Measurements from ENCODE around the gene VWC2L. TPM values are rescaled to one million over a fixed set of nuclear protein-coding genes. Genes with fewer than 3 reads are reported as not detected.

The VWC2L gene
- polyA plus RNA-seq, 2 donors = not detected

GRCh38 chr2:214484701-214485100 is 73.8 kb downstream of the VWC2L start:
- Histone ChIP-seq H3K4me3 (ENCODE audit: low read depth in 1 of 2, low read length in 2 of 2) (no peak overlapping the region), H3K36me3 (ENCODE audit: control insufficient read depth in 2 of 2, insufficient read depth in 2 of 2, low read length in 1 of 2) (no peaks in the 10 kb centered on the region), H3K4me1 (ENCODE audit: control insufficient read depth in 2 of 2, insufficient read depth in 2 of 2, low read length in 1 of 2) (no peaks in the 10 kb centered on the region), H3K27ac (ENCODE audit: low read depth in 2 of 2, low read length in 1 of 2) (no peak overlapping the region), H3K27me3 (ENCODE audit: control insufficient read depth in 1 of 2, insufficient read depth in 2 of 2, low read length in 2 of 2) (no peaks in the 10 kb centered on the region), H3K9me3 (ENCODE audit: control insufficient read depth in 2 of 2, insufficient read depth in 1 of 2, low read depth in 1 of 2, low read length in 1 of 2) (no peaks in the 10 kb centered on the region)
- 71 to 78% methylated on average over 2 of the region's 2 CpGs for WGBS, 2 donors

GRCh38 chr2:214489181-214489580 is 78.3 kb downstream of the VWC2L start:
- 74 to 75% methylated on average over 2 of the region's 2 CpGs for WGBS, 2 donors
- Histone ChIP-seq H3K9me3 (ENCODE audit: control insufficient read depth in 2 of 2, insufficient read depth in 1 of 2, low read depth in 1 of 2, low read length in 1 of 2) (no peaks in the 10 kb centered on the region), H3K27ac (ENCODE audit: low read depth in 2 of 2, low read length in 1 of 2) (no peak overlapping the region), H3K4me1 (ENCODE audit: control insufficient read depth in 2 of 2, insufficient read depth in 2 of 2, low read length in 1 of 2) (no peaks in the 10 kb centered on the region), H3K36me3 (ENCODE audit: control insufficient read depth in 2 of 2, insufficient read depth in 2 of 2, low read length in 1 of 2) (no peaks in the 10 kb centered on the region), H3K4me3 (ENCODE audit: low read depth in 1 of 2, low read length in 2 of 2) (no peak overlapping the region), H3K27me3 (ENCODE audit: control insufficient read depth in 1 of 2, insufficient read depth in 2 of 2, low read length in 2 of 2) (no peaks in the 10 kb centered on the region)

GRCh38 chr2:214489702-214490101 is 78.8 kb downstream of the VWC2L start:
- no peaks in the 10 kb centered on the region for H3K9me3 ChIP-seq (ENCODE audit: control insufficient read depth in 2 of 2, insufficient read depth in 1 of 2, low read depth in 1 of 2, low read length in 1 of 2)
- H3K36me3 ChIP-seq (ENCODE audit: control insufficient read depth in 2 of 2, insufficient read depth in 2 of 2, low read length in 1 of 2) = no peaks in the 10 kb centered on the region
- H3K27ac ChIP-seq (ENCODE audit: low read depth in 2 of 2, low read length in 1 of 2) = no peak overlapping the region
- no peaks in the 10 kb centered on the region for H3K4me1 ChIP-seq (ENCODE audit: control insufficient read depth in 2 of 2, insufficient read depth in 2 of 2, low read length in 1 of 2)
- H3K27me3 ChIP-seq (ENCODE audit: control insufficient read depth in 1 of 2, insufficient read depth in 2 of 2, low read length in 2 of 2) = no peaks in the 10 kb centered on the region
- 50 to 52% methylated on average over 2 of the region's 2 CpGs for WGBS, 2 donors
- no peak overlapping the region for H3K4me3 ChIP-seq (ENCODE audit: low read depth in 1 of 2, low read length in 2 of 2)

GRCh38 chr2:214492152-214492551 is 81.3 kb downstream of the VWC2L start:
- 42 to 63% methylated on average over 3 of the region's 3 CpGs for WGBS, 2 donors

GRCh38 chr2:214492608-214493007 is 81.8 kb downstream of the VWC2L start:
- H3K9me3 ChIP-seq (ENCODE audit: control insufficient read depth in 2 of 2, insufficient read depth in 1 of 2, low read depth in 1 of 2, low read length in 1 of 2) = no peaks in the 10 kb centered on the region
- WGBS, 2 donors = 85 to 87% methylated on average over 2 of the region's 2 CpGs
- H3K4me1 ChIP-seq (ENCODE audit: control insufficient read depth in 2 of 2, insufficient read depth in 2 of 2, low read length in 1 of 2) = no peaks in the 10 kb centered on the region
- H3K4me3 ChIP-seq (ENCODE audit: low read depth in 1 of 2, low read length in 2 of 2) = no peak overlapping the region
- H3K27ac ChIP-seq (ENCODE audit: low read depth in 2 of 2, low read length in 1 of 2) = no peak overlapping the region
- no peaks in the 10 kb centered on the region for H3K36me3 ChIP-seq (ENCODE audit: control insufficient read depth in 2 of 2, insufficient read depth in 2 of 2, low read length in 1 of 2)
- no peaks in the 10 kb centered on the region for H3K27me3 ChIP-seq (ENCODE audit: control insufficient read depth in 1 of 2, insufficient read depth in 2 of 2, low read length in 2 of 2)

More at GRCh38 chr2:214492152-214492551, 81.3 kb downstream of the VWC2L start:
- H3K4me1 ChIP-seq (ENCODE audit: control insufficient read depth in 2 of 2, insufficient read depth in 2 of 2, low read length in 1 of 2) = no peaks in the 10 kb centered on the region
- H3K27me3 ChIP-seq (ENCODE audit: control insufficient read depth in 1 of 2, insufficient read depth in 2 of 2, low read length in 2 of 2) = no peaks in the 10 kb centered on the region
- H3K4me3 ChIP-seq (ENCODE audit: low read depth in 1 of 2, low read length in 2 of 2) = no peak overlapping the region
- H3K36me3 ChIP-seq (ENCODE audit: control insufficient read depth in 2 of 2, insufficient read depth in 2 of 2, low read length in 1 of 2) = no peaks in the 10 kb centered on the region
- H3K27ac ChIP-seq (ENCODE audit: low read depth in 2 of 2, low read length in 1 of 2) = no peak overlapping the region
- H3K9me3 ChIP-seq (ENCODE audit: control insufficient read depth in 2 of 2, insufficient read depth in 1 of 2, low read depth in 1 of 2, low read length in 1 of 2) = no peaks in the 10 kb centered on the region

- Histone ChIP-seq H3K36me3 (ENCODE audit: control insufficient read depth in 2 of 2, insufficient read depth in 2 of 2, low read length in 1 of 2) (no peaks in the 10 kb centered on the region), H3K27ac (ENCODE audit: low read depth in 2 of 2, low read length in 1 of 2) (no peak overlapping the region), H3K4me3 (ENCODE audit: low read depth in 1 of 2, low read length in 2 of 2) (no peak overlapping the region), H3K9me3 (ENCODE audit: control insufficient read depth in 2 of 2, insufficient read depth in 1 of 2, low read depth in 1 of 2, low read length in 1 of 2) (no peaks in the 10 kb centered on the region), H3K27me3 (ENCODE audit: control insufficient read depth in 1 of 2, insufficient read depth in 2 of 2, low read length in 2 of 2) (no peaks in the 10 kb centered on the region), H3K4me1 (ENCODE audit: control insufficient read depth in 2 of 2, insufficient read depth in 2 of 2, low read length in 1 of 2) (no peaks in the 10 kb centered on the region)
- 63% methylated on average over 3 of the region's 3 CpGs for WGBS, 2 donors
Measured at GRCh38 chr2:214497489-214497888, 86.6 kb downstream of the VWC2L start.

- Histone ChIP-seq H3K4me3 (ENCODE audit: low read depth in 1 of 2, low read length in 2 of 2) (no peak overlapping the region), H3K36me3 (ENCODE audit: control insufficient read depth in 2 of 2, insufficient read depth in 2 of 2, low read length in 1 of 2) (no peaks in the 10 kb centered on the region), H3K27ac (ENCODE audit: low read depth in 2 of 2, low read length in 1 of 2) (no peak overlapping the region), H3K27me3 (ENCODE audit: control insufficient read depth in 1 of 2, insufficient read depth in 2 of 2, low read length in 2 of 2) (no peaks in the 10 kb centered on the region), H3K4me1 (ENCODE audit: control insufficient read depth in 2 of 2, insufficient read depth in 2 of 2, low read length in 1 of 2) (no peaks in the 10 kb centered on the region), H3K9me3 (ENCODE audit: control insufficient read depth in 2 of 2, insufficient read depth in 1 of 2, low read depth in 1 of 2, low read length in 1 of 2) (no peaks in the 10 kb centered on the region)
- WGBS, 2 donors = 75 to 77% methylated on average over 1 of the region's 1 CpG
Measured at GRCh38 chr2:214503568-214503967, 92.7 kb downstream of the VWC2L start.

GRCh38 chr2:214504599-214505376 is 93.9 kb downstream of the VWC2L start:
- no peaks in the 10 kb centered on the region for H3K4me1 ChIP-seq (ENCODE audit: control insufficient read depth in 2 of 2, insufficient read depth in 2 of 2, low read length in 1 of 2)
- no peak overlapping the region for H3K27ac ChIP-seq (ENCODE audit: low read depth in 2 of 2, low read length in 1 of 2)
- 72 to 75% methylated on average over 8 of the region's 8 CpGs for WGBS, 2 donors

GRCh38 chr2:214507032-214507431 is 96.2 kb downstream of the VWC2L start:
- Histone ChIP-seq H3K4me1 (ENCODE audit: control insufficient read depth in 2 of 2, insufficient read depth in 2 of 2, low read length in 1 of 2) (no peaks in the 10 kb centered on the region), H3K27me3 (ENCODE audit: control insufficient read depth in 1 of 2, insufficient read depth in 2 of 2, low read length in 2 of 2) (no peaks in the 10 kb centered on the region), H3K36me3 (ENCODE audit: control insufficient read depth in 2 of 2, insufficient read depth in 2 of 2, low read length in 1 of 2) (no peaks in the 10 kb centered on the region), H3K9me3 (ENCODE audit: control insufficient read depth in 2 of 2, insufficient read depth in 1 of 2, low read depth in 1 of 2, low read length in 1 of 2) (no peaks in the 10 kb centered on the region), H3K27ac (ENCODE audit: low read depth in 2 of 2, low read length in 1 of 2) (no peak overlapping the region), H3K4me3 (ENCODE audit: low read depth in 1 of 2, low read length in 2 of 2) (no peak overlapping the region)

More at GRCh38 chr2:214504599-214505376, 93.9 kb downstream of the VWC2L start:
- Histone ChIP-seq H3K9me3 (ENCODE audit: control insufficient read depth in 2 of 2, insufficient read depth in 1 of 2, low read depth in 1 of 2, low read length in 1 of 2) (no peaks in the 10 kb centered on the region), H3K36me3 (ENCODE audit: control insufficient read depth in 2 of 2, insufficient read depth in 2 of 2, low read length in 1 of 2) (no peaks in the 10 kb centered on the region), H3K4me3 (ENCODE audit: low read depth in 1 of 2, low read length in 2 of 2) (no peak overlapping the region), H3K27me3 (ENCODE audit: control insufficient read depth in 1 of 2, insufficient read depth in 2 of 2, low read length in 2 of 2) (no peaks in the 10 kb centered on the region)

- no peaks in the 10 kb centered on the region for H3K27me3 ChIP-seq (ENCODE audit: control insufficient read depth in 1 of 2, insufficient read depth in 2 of 2, low read length in 2 of 2)
- 15 to 17% methylated on average over 1 of the region's 1 CpG for WGBS, 2 donors
- H3K4me3 ChIP-seq (ENCODE audit: low read depth in 1 of 2, low read length in 2 of 2) = no peak overlapping the region
- H3K27ac ChIP-seq (ENCODE audit: low read depth in 2 of 2, low read length in 1 of 2) = no peak overlapping the region
- H3K9me3 ChIP-seq (ENCODE audit: control insufficient read depth in 2 of 2, insufficient read depth in 1 of 2, low read depth in 1 of 2, low read length in 1 of 2) = peaks cover 0 to 2% of the 10 kb centered on the region in 2 donors
- H3K36me3 ChIP-seq (ENCODE audit: control insufficient read depth in 2 of 2, insufficient read depth in 2 of 2, low read length in 1 of 2) = no peaks in the 10 kb centered on the region
- H3K4me1 ChIP-seq (ENCODE audit: control insufficient read depth in 2 of 2, insufficient read depth in 2 of 2, low read length in 1 of 2) = no peaks in the 10 kb centered on the region
Measured at GRCh38 chr2:214514704-214515103, 103.8 kb downstream of the VWC2L start.
